ENCODE data around the gene SLIT1.

The SLIT1 gene

DNA sequence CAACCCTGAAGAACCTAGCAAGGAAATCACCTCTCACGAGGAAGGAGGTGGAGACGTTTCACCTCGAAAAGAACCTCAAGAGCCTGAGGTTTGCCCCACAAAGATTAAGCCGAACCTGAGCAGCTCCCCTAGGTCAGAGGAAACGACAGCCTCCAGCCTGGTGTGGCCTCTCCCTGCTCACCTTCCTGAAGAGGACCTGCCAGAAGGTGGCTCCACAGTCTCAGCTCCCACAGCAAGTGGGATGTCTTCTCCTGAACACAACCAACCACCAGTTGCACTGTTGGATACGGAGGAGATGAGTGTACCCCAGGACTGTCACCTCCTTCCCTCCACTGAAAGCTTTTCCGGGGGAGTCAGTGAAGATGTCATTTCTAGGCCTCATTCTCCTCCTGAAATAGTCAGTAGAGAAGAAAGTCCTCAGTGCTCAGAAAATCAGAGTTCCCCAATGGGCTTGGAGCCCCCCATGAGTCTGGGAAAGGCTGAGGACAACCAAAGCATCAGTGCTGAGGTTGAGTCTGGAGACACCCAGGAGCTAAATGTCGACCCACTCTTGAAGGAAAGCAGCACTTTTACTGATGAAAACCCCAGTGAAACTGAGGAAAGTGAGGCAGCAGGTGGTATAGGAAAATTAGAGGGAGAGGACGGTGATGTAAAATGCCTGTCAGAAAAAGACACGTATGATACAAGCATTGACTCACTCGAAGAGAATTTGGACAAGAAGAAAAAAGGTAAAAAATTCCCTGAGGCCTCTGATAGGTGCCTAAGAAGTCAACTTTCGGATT is 203.4 kb downstream of the SLIT1 start:
- no peak overlapping the region for H3K4me3 ChIP-seq (ENCODE audit: low read length)
- TF ChIP-seq, protein P1, sequence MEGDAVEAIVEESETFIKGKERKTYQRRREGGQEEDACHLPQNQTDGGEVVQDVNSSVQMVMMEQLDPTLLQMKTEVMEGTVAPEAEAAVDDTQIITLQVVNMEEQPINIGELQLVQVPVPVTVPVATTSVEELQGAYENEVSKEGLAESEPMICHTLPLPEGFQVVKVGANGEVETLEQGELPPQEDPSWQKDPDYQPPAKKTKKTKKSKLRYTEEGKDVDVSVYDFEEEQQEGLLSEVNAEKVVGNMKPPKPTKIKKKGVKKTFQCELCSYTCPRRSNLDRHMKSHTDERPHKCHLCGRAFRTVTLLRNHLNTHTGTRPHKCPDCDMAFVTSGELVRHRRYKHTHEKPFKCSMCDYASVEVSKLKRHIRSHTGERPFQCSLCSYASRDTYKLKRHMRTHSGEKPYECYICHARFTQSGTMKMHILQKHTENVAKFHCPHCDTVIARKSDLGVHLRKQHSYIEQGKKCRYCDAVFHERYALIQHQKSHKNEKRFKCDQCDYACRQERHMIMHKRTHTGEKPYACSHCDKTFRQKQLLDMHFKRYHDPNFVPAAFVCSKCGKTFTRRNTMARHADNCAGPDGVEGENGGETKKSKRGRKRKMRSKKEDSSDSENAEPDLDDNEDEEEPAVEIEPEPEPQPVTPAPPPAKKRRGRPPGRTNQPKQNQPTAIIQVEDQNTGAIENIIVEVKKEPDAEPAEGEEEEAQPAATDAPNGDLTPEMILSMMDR (conservative IDR thresholded peaks at IDR 0.05; ENCODE audit: low read length), result no peak
- DNase-seq (ENCODE audit: low read depth), result no peak

DNA sequence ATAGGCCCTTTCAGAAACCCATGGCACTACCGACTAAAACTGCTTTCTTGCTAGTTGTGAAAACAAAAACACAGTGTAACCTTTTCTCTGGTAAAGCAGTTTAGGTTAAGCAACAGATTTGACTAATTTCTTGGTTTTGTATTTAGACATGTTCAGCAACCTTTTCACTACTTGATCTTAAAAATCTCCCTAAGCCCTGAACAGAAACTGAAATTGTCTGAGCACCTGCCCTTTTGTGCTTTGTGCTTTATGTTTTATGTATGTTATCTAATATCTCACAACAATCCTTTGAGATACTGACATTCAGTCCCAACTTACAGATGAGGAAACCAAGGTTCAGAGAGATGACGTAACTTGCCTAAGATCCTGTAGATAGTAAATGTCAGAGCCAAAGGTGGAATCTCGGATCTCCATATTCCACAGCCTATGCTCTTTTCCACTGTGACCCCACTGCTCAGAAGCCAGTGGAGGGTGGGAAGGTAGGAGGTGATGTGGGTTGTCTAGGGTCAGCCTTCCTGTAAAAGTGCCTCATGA is 207.1 kb downstream of the SLIT1 start:
- DNase-seq (ENCODE audit: low read depth), result no peak
- no peak overlapping the region for H3K4me3 ChIP-seq (ENCODE audit: low read length)
- TF ChIP-seq, protein P1 (conservative IDR thresholded peaks at IDR 0.05; ENCODE audit: low read length), result no peak

DNA sequence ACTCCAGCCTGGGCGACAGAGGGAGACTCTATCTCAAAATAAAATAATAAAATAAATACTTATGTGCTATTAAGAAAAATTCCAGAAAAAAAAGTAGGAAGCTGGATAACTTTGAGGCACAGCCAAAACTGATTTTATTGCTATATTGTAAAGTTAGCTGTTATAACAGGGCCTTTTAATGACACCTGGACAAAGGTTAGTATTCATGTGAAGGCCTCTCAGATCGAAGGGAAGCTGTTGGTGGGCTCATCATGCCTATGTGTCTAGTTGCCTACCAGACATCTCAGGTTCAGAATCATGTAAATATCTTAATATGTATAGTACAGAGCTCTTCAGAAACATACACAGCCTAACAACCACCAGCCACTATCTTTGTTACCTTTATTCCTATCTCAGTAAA is 210.6 kb downstream of the SLIT1 start:
- DNase-seq (ENCODE audit: low read depth), result no peak
- H3K4me3 ChIP-seq (ENCODE audit: low read length), result no peak overlapping the region
- TF ChIP-seq, protein P1 (conservative IDR thresholded peaks at IDR 0.05; ENCODE audit: low read length), result no peak

DNA sequence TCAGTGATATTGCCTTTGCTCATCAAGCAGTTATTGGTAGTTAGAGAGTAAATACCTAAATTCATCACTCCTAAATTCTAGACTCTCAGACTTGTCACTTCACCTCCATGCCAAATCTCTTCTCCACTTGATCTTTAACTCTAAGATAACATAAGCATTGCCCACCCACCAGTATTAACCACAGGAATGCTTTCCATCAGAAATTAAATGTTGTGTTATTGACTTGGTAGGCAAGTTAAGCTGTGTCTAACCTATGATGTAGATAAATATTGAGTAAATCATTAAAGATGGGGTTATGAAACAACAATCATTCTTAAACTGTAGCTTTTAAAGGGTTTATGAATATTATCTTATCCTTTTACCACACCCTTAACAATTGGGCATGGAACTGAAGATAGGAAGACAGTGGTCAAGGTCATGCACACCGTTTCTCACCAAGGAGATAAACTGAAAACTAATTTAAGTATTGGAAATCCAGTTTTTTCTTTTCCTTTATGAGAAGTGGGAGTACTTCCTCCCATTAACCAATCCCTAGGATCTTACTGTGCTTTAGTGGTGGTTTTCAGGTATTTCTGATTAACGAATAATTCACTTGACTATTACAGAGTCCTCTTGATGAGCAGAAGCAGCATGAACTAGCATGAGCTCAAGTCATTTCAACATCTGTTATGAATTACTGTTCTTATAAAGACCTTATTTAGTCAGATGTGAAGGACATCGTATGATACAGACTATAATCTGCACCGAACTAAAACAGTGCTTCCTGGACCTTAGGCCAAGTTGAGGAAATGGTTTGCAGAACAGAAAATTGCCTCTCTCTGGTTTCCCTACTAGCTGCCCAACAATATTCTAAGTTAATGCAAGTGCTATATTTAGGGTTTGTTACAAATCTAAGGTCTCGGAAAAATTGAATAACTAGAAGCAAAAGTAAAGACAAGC is 211.7 kb downstream of the SLIT1 start:
- H3K4me3 ChIP-seq (ENCODE audit: low read length), result no peak overlapping the region
- TF ChIP-seq, protein P1 (conservative IDR thresholded peaks at IDR 0.05; ENCODE audit: low read length), result no peak
- peak; percentile 45 for DNase-seq (ENCODE audit: low read depth)

DNA sequence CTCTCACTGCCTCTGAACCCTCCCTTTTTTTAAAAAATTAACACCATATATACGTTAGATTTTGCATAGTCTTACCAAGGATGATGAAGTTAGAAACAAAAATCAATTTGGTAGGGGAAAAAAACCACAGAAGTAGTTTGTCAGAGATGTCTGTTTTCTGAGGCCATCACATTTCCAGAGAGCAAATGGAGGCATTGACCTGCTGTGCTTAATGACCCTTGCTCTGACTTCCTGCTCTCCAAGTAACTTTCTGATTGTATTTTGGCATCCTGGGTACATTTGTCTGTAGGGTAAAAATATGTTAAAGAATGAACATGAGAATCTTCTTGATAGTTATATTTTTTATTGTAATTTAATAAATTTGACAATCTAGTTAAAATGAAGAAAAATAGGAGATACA is 213.5 kb downstream of the SLIT1 start:
- DNase-seq (ENCODE audit: low read depth), result no peak
- H3K4me3 ChIP-seq (ENCODE audit: low read length), result no peak overlapping the region
- TF ChIP-seq, protein P1 (conservative IDR thresholded peaks at IDR 0.05; ENCODE audit: low read length), result no peak

DNA sequence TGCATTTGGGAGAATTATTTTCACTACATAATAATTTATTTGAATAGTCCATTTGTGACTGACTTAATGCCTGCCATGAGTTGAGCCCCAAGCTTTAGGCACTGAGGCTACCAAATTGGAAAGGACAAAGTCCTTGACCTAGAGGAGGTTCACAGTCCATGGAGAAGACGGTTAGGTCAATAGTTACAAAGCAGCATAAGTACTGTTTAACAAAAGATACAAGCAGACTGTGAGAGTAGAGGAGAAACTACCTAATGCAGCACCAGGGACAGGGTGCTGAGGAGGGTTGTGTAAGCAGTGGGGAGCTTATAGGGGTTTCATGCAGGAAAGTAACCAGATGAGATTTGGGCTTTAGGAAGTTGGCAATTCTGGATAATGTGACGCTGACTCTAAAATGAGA is 214.4 kb downstream of the SLIT1 start:
- DNase-seq (ENCODE audit: low read depth), result no peak
- no peak overlapping the region for H3K4me3 ChIP-seq (ENCODE audit: low read length)
- TF ChIP-seq, protein P1 (conservative IDR thresholded peaks at IDR 0.05; ENCODE audit: low read length), result no peak
